ENCODE data around the gene CDK2AP2.

GRCh38 chr11:67468456-67468758 is 39.6 kb downstream of the CDK2AP2 start:
- TF ChIP-seq, protein P1, sequence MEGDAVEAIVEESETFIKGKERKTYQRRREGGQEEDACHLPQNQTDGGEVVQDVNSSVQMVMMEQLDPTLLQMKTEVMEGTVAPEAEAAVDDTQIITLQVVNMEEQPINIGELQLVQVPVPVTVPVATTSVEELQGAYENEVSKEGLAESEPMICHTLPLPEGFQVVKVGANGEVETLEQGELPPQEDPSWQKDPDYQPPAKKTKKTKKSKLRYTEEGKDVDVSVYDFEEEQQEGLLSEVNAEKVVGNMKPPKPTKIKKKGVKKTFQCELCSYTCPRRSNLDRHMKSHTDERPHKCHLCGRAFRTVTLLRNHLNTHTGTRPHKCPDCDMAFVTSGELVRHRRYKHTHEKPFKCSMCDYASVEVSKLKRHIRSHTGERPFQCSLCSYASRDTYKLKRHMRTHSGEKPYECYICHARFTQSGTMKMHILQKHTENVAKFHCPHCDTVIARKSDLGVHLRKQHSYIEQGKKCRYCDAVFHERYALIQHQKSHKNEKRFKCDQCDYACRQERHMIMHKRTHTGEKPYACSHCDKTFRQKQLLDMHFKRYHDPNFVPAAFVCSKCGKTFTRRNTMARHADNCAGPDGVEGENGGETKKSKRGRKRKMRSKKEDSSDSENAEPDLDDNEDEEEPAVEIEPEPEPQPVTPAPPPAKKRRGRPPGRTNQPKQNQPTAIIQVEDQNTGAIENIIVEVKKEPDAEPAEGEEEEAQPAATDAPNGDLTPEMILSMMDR (IDR thresholded peaks at IDR 0.05; ENCODE audit: extremely low read depth in 1 of 2, insufficient read depth in 1 of 2, low read depth in 1 of 2, low read length in 2 of 2), result no peak
- TF ChIP-seq POLR2AphosphoS5 (IDR thresholded peaks at IDR 0.05; ENCODE audit: insufficient read depth, low read depth, low read length) (no peak), EZH2 (IDR thresholded peaks at IDR 0.05; ENCODE audit: borderline replicate concordance, low read depth, low read length, severe bottlenecking) (no peak), POLR2A (IDR thresholded peaks at IDR 0.05; ENCODE audit: low read depth, low read length) (no peak), MAX (IDR thresholded peaks at IDR 0.05; ENCODE audit: insufficient read depth, insufficient read length) (no peak), JUN (IDR thresholded peaks at IDR 0.05; ENCODE audit: borderline replicate concordance, insufficient read depth, insufficient read length, low read depth) (no peak), MYC (IDR thresholded peaks at IDR 0.05; ENCODE audit: low read depth, low read length) (no peak), FOS (IDR thresholded peaks at IDR 0.05; ENCODE audit: borderline replicate concordance, insufficient read depth, low read length) (no peak), GATA2 (IDR thresholded peaks at IDR 0.05; ENCODE audit: insufficient read depth, insufficient read length, low read depth, low read length) (no peak)

Data from endothelial cell of umbilical vein (primary cell).